K562 (cell line): ENCODE measurements around the gene SULT1A2. TPM values are rescaled to one million over a fixed set of nuclear protein-coding genes. Genes with fewer than 3 reads are reported as not detected.

ENCODE experiments used
- CBX1 ChIP-seq: sonication (generic); IDR thresholded peaks from 2 replicates; pipeline ENCODE4 v1.6.1; 2016; ENCODE audit warnings: antibody characterized with exemption, low read depth, mild to moderate bottlenecking
- CREM ChIP-seq: IDR thresholded peaks from 2 replicates; pipeline ENCODE4 v1.6.1; 2014; ENCODE audit warnings: antibody characterized with exemption, low read depth
- E2F5 ChIP-seq: sonication (generic); formaldehyde crosslinking; IDR thresholded peaks from 2 replicates; pipeline ENCODE4 v1.8.0; 2022; ENCODE audit warnings: mild to moderate bottlenecking, missing genetic modification reagents
- ETV1 ChIP-seq: fragments of 450-650 bp; conservative IDR thresholded peaks from 2 replicates; pipeline ENCODE4 v1.6.1; 2016; ENCODE audit warnings: missing genetic modification characterization, control low read depth, low read depth, missing compliant biosample characterization
- FOXJ3 ChIP-seq: sonication (generic); formaldehyde crosslinking; IDR thresholded peaks from 2 replicates; pipeline ENCODE4 v1.4.0; 2020; ENCODE audit warnings: mild to moderate bottlenecking, missing genetic modification reagents
- ID3 ChIP-seq, 2 experiments: fragments of 250-450 bp in 1 of 2; fragments of 450-650 bp in 1 of 2; sonication (Bioruptor Pico) in 1 of 2; IDR thresholded peaks; 2 replicates each; pipeline versions ENCODE4 v1.6.1 to v1.8.0; 2016 to 2021; ENCODE audit warnings: mild to moderate bottlenecking in 2 of 2, moderate library complexity in 2 of 2, missing compliant biosample characterization in 1 of 2, missing genetic modification characterization in 1 of 2
- MAZ ChIP-seq, 2 experiments: fragments of 450-650 bp in 1 of 2; sonication (generic) in 1 of 2; formaldehyde crosslinking; IDR thresholded peaks in 1 of 2; conservative IDR thresholded peaks in 1 of 2; 2 replicates each; pipeline versions ENCODE4 v1.4.0 to v1.5.0; 2020; ENCODE audit warnings: mild to moderate bottlenecking in 1 of 2, missing genetic modification reagents in 1 of 2
- MEIS2 ChIP-seq: fragments of 450-650 bp; IDR thresholded peaks from 2 replicates; pipeline ENCODE4 v1.6.1; 2014; ENCODE audit warnings: mild to moderate bottlenecking; ENCODE audit not compliant: partially characterized antibody
- MLX ChIP-seq, 2 experiments: fragments of 450-650 bp in 1 of 2; sonication (generic) in 1 of 2; formaldehyde crosslinking; conservative IDR thresholded peaks; 2 replicates each; pipeline versions ENCODE4 v1.4.0 to v1.8.1; 2020 to 2022; ENCODE audit warnings: mild to moderate bottlenecking in 1 of 2, missing genetic modification reagents in 1 of 2
- NR1H2 ChIP-seq: sonication (generic); formaldehyde crosslinking; IDR thresholded peaks from 2 replicates; pipeline ENCODE4 v1.4.0; 2020; ENCODE audit warnings: mild to moderate bottlenecking, missing genetic modification reagents
- NR2C2 ChIP-seq, 2 experiments: fragments of 200-800 bp in 1 of 2; sonication (Bioruptor generic) in 1 of 2; sonication (generic) in 1 of 2; formaldehyde crosslinking in 1 of 2; IDR thresholded peaks; 2 replicates each; pipeline versions ENCODE4 v1.6.1 to v1.8.0; 2016 to 2022; ENCODE audit warnings: mild to moderate bottlenecking in 1 of 2, missing compliant biosample characterization in 1 of 2, missing genetic modification characterization in 1 of 2, missing genetic modification reagents in 1 of 2
- PHF8 ChIP-seq: fragments of 200-600 bp; sonication (generic); IDR thresholded peaks from 2 replicates; pipeline ENCODE4 v1.6.1; 2012; ENCODE audit warnings: mixed run types, mild to moderate bottlenecking, inconsistent platforms, low read length, moderate library complexity, borderline replicate concordance
- POLR2G ChIP-seq: fragments of 200-400 bp; formaldehyde crosslinking; IDR thresholded peaks from 2 replicates; pipeline ENCODE4 v1.6.1; 2017; ENCODE audit warnings: low read depth, mild to moderate bottlenecking, antibody characterized with exemption, low read length, moderate library complexity
- POLR2H ChIP-seq: IDR thresholded peaks from 2 replicates; pipeline ENCODE4 v1.6.1; 2016; ENCODE audit warnings: missing genetic modification characterization, low read depth, mild to moderate bottlenecking, control low read depth, missing compliant biosample characterization, moderate library complexity
- PPARD ChIP-seq: fragments of 250-450 bp; sonication (Bioruptor Pico); IDR thresholded peaks from 2 replicates; pipeline ENCODE4 v1.8.0; 2022; ENCODE audit warnings: inconsistent platforms, mild to moderate bottlenecking, moderate library complexity
- RAD51 ChIP-seq: fragments of 450-650 bp; IDR thresholded peaks from 2 replicates; pipeline ENCODE4 v1.7.1; 2016; ENCODE audit warnings: low read depth, mild to moderate bottlenecking, borderline replicate concordance
- SIN3A ChIP-seq, 2 experiments: fragments of 150-350 bp in 1 of 2; IDR thresholded peaks; 2 replicates each; pipeline ENCODE4 v1.6.1; 2011 to 2016; ENCODE audit warnings: borderline replicate concordance in 2 of 2, low read depth in 2 of 2, low read length in 2 of 2, mild to moderate bottlenecking in 2 of 2, moderate library complexity in 2 of 2; ENCODE audit not compliant: control insufficient read depth in 1 of 2
- SMAD1 ChIP-seq: fragments of 150-350 bp; IDR thresholded peaks from 2 replicates; pipeline ENCODE4 v1.6.1; 2014; ENCODE audit warnings: low read length, low read depth; ENCODE audit not compliant: partially characterized antibody
- SUPT5H ChIP-seq: fragments of 450-650 bp; IDR thresholded peaks from 2 replicates; pipeline ENCODE4 v1.6.1; 2016
- THRA ChIP-seq: fragments of 450-650 bp; IDR thresholded peaks from 2 replicates; pipeline ENCODE4 v1.6.1; 2017; ENCODE audit warnings: mild to moderate bottlenecking, moderate library complexity
- ZNF354B ChIP-seq: fragments of 250-450 bp; sonication (Bioruptor Pico); IDR thresholded peaks from 2 replicates; pipeline ENCODE4 v1.4.0; 2020
- ZNF699 ChIP-seq: fragments of 250-450 bp; sonication (Bioruptor Pico); IDR thresholded peaks from 2 replicates; pipeline ENCODE4 v1.8.0; 2021; ENCODE audit warnings: mild to moderate bottlenecking, moderate library complexity; ENCODE audit not compliant: insufficient replicate concordance
- polyA plus RNA-seq, 8 experiments: library from polyadenylated mRNA; depleted of rRNA in 4 of 8; stranded (reverse) in 5 of 8; unstranded in 3 of 8; fragments of >200 nt; fragmentation: Nextera tagmentation in 2 of 8; fragmentation: Illumina TruSeq in 1 of 8; extraction: Ambion mirVana in 2 of 8; extraction: Trizol in 1 of 8; gene quantifications; 2 replicates each; pipeline versions ENCODE4 v1.2.1 to v1.2.3, GENCODE V29; 2011 to 2014; ENCODE audit warnings: inconsistent platforms in 1 of 8, missing spikeins in 1 of 8
- total RNA-seq, 7 experiments: library from RNA; depleted of rRNA in 6 of 7; stranded (reverse); fragments of >200 nt in 6 of 7; fragmentation: Illumina TruSeq in 2 of 7; extraction: Trizol in 2 of 7; gene quantifications; 2 replicates each; pipeline versions ENCODE4 v1.2.1 to v1.2.3, GENCODE V29; 2011 to 2021; ENCODE audit warnings: low replicate concordance in 1 of 7

Gene SULT1A2
- total and polyA plus RNA-seq, 9 of the 15 experiments (the other 6 are each of a cell fraction or from before 2014, with no cell fraction given) = 0.73 to 3.2 (median 1.7) TPM

GRCh38 chr16:28596840-28597691 is at the start of gene SULT1A2 (continued):
- TF ChIP-seq RAD51 (no peak), MLX (CRISPR knock-in tag; conservative IDR thresholded peaks at IDR 0.05) (no peak), FOXJ3 (CRISPR knock-in tag) (no peak), SIN3A (IDR thresholded peaks at IDR 0.05; ENCODE audit: borderline replicate concordance in 2 of 2, control insufficient read depth in 1 of 2, low read depth in 2 of 2, low read length in 2 of 2) (no peak), PPARD (no peak), NR2C2 (CRISPR knock-in tag; IDR thresholded peaks at IDR 0.05) (no peak), NR2C2 (tag; IDR thresholded peaks at IDR 0.05) (peak; percentile 86), MEIS2 (no peak), PHF8 (peak; percentile 54; the same call in 1 of the 2 replicates), POLR2G (peak; percentile 66), NR1H2 (CRISPR knock-in tag) (no peak), E2F5 (no peak), CREM (0 out of 2 replicates have a peak, but pooled peaks have one; percentile 21), POLR2H (no peak), ZNF699 (CRISPR knock-in tag) (no peak), CBX1 (no peak), SUPT5H (peak; percentile 64), ZNF354B (no peak), MAZ (CRISPR knock-in tag; conservative IDR thresholded peaks at IDR 0.05 in 1 of 2, IDR thresholded peaks at IDR 0.05 in 1 of 2) (no peak), THRA (peak; percentile 62), ID3 (CRISPR knock-in tag; IDR thresholded peaks at IDR 0.05) (no peak), ID3 (tag; IDR thresholded peaks at IDR 0.05) (no peak), ETV1 (tag) (peak; percentile 49), SMAD1 (peak; percentile 23)
